Adipose tissue (tissue), 3 donors: ENCODE measurements around the gene BAIAP3. TPM values are rescaled to one million over a fixed set of nuclear protein-coding genes. Genes with fewer than 3 reads are reported as not detected.

Experiments used
- H3K27ac ChIP-seq: one replicate; pipeline ENCODE4 v1.5.1; 2013; ENCODE audit warnings: low read depth, low read length
- WGBS, 3 donors: extraction: QIAGEN DNeasy Blood & Tissue Kit; methylation state at CpG; one replicate each; pipeline ENCODE4 v1.1.7; 2013; 5-methylcytosine and 5-hydroxymethylcytosine counted together
- polyA plus RNA-seq, 3 donors: library from polyadenylated mRNA; stranded (reverse); fragments of 200-250 nt; gene quantifications; one replicate each; pipeline ENCODE4 v1.2.3, GENCODE V29; 2013
- donor health status: healthy with polysubstance abuse.
- donor health status: Bipolar disorder and iron deficiency.
- donor health status: healthy.

Gene BAIAP3
- polyA plus RNA-seq, 3 donors: 2.7 to 11.4 (median 6.2) TPM

DNA sequence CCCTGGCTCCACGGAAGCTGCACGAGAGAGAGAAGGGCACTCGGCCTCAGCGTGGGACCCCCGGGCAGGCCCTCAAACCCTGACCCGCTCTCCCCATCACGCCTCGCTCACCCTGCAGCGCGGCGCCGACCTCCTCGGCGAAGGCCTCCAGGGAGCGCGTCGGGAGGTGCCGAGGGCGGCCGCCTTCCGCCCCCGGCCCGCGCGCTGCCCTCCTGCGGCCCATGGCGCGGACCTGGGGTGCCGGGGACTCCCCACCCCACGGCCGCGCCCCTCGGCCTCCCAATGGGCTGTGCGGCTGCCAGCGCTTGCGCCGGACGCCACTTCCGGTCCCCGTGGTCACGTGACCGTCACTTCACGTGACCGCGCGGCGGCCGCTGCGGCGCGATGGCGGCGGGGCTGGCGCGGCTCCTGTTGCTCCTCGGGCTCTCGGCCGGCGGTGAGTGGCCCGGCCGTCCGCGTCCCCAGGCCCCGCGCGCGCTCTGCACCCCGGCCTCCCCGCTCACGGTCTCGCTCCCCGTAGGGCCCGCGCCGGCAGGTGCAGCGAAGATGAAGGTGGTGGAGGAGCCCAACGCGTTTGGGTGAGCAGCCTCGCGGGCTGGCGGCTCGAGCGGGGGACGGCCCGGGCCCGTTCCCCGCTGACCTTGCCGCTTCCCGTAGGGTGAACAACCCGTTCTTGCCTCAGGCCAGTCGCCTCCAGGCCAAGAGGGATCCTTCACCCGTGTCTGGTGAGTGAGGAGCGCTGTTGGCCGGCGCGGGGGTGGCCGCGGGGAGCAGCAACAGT lies 18.3 kb downstream of the BAIAP3 start, which contains the start of the genes GNPTG and TSR3:
Gene GNPTG (plus strand): TSS at position 350 of the 781 bp plus-strand sequence. CDS start 35 bp downstream, at position 385.
Gene TSR3 (minus strand): TSS at position 297 of the 781 bp plus-strand sequence. CDS start 74 bp downstream, at position 223.
- no peak within 1 kb of the TSS for H3K27ac ChIP-seq
- 0 to 1% (median 0%) methylated on average over 61 to 98 of the region's 98 CpGs for WGBS, 3 donors

DNA sequence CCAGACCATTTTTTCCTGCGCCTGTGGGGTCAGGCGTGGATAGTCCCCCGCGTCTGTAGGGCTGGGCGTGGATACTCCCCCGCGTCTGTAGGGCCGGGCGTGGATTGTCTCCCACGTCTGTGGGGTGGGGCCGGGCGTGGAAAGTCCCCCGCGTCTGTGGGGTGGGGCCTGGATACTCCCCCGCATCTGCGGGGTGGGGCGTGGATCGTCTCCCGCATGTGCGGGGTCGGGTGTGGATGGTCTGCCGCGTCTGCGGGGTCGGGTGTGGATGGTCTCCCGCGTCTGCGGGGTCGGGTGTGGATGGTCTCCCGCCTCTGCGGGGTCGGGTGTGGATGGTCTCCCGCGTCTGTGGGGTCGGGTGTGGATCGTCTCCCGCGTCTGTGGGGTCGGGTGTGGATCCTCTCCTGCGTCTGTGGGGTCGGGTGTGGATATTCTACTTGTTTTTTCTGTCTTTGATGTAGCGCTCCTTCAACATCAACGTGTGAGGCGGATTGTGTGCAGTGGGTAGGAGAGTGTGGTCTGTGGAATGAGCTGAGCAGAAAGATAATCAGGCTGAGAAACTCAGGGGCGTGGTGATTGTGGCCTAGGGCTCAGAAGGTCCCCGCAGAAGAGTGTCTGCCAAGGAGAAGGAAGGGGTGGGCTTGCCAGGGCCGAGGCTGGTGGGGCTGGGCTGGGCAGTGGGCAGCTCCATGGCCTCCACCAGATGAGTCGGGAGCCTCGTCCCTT lies 21.5 kb downstream of the BAIAP3 start:
- 87 to 90% (median 90%) methylated on average over 47 to 49 of the region's 49 CpGs for WGBS, 3 donors
- no peak overlapping the region for H3K27ac ChIP-seq

DNA sequence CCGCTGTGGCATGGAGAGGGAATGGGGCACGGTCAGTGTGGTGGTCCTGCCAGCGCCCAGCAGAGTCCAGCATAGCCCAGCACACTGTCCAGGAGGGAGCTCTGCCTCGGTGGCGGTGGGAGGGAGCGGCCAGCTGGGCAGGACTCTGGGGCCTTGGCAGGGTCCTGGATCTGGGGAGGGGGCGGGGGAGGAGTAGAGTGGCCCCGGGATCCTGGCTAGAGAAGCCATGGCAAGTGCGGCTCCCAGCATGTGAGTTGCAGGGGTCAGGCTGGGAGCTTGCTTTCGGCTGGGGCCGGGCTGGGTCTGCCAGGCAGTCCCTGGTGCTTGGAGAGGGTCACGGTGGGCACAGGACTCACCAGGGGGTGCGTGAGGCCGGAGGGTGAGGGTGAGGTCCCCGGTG lies 22.1 kb downstream of the BAIAP3 start:
- 79 to 84% (median 84%) methylated on average over 14 to 15 of the region's 15 CpGs for WGBS, 3 donors
- no peak overlapping the region for H3K27ac ChIP-seq

DNA sequence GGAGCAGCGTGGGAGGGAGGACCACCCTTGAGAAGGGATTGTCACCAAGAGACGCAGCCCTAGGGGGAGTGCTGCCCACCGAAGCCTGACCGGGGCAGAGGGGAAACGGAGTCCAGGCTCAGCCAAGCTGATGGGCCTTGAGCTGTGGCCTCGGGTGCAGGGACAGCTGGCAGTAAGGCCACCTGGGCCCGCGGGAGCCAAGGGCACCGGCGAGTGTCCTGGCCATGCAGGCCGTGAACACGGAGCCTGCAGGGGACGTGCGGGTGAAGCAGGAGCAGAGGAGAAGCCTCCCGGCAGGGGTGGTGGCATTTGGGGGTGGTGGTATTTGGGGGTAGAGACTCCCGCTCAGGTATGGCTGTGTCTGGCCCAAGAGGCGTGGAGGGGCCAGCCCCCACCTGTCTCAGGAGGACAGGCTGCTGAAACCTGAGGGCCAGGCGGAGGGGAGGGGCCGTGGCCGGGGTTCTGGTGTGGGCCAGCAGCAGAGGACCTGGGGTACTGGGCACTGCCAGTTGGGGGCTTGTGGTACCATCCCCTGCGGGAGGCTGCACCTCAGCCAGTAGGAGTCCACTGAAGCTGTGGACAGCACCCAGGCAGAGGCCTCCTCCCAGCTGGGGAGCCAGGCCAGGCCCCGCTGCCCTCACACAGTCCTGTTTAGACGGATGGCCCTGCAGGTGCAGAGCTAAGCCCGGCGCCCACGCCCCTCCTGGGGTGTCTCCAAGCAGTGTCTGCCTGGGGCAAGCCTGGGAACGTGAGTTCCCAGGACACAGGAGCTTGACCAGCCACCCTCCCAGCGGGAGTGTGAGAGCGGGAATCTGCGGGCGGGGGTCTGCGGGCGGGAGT lies 22.8 kb downstream of the BAIAP3 start:
- no peak overlapping the region for H3K27ac ChIP-seq
- 70 to 83% (median 81%) methylated on average over 28 to 33 of the region's 33 CpGs for WGBS, 3 donors

DNA sequence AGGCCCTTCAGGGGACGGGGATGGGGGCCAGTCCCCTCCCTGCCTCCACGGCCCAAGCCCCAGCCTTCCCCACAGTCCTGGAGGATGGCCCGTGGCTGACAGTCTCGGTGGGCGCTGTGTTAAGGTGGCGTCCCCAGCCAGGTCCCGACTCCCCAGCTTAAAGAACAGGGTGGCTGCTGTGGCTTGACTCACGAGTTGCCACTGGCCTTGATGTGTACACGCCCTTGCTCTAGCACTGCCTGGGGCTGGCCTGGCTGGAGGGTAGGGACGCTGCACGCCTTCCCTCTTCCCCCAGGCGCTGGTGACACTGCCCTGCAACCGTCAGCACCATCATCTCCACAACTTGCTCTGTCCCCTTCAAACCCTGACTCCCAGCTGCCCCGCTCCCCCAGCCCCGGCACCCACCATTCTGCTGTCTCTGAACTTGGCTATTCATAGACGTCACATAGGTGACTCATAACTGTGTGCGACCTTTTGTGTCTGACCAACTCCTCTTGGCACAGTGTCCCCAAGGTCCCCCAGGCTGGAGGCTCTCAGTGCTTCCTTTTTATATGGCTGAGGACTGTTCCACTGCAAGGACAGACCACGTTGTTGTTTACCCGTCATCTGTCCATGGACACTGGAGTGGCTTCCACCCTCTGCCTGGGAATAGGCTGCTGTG lies 24.6 kb downstream of the BAIAP3 start:
- 85 to 88% (median 88%) methylated on average over 19 of the region's 19 CpGs for WGBS, 3 donors
- H3K27ac ChIP-seq: no peak overlapping the region

DNA sequence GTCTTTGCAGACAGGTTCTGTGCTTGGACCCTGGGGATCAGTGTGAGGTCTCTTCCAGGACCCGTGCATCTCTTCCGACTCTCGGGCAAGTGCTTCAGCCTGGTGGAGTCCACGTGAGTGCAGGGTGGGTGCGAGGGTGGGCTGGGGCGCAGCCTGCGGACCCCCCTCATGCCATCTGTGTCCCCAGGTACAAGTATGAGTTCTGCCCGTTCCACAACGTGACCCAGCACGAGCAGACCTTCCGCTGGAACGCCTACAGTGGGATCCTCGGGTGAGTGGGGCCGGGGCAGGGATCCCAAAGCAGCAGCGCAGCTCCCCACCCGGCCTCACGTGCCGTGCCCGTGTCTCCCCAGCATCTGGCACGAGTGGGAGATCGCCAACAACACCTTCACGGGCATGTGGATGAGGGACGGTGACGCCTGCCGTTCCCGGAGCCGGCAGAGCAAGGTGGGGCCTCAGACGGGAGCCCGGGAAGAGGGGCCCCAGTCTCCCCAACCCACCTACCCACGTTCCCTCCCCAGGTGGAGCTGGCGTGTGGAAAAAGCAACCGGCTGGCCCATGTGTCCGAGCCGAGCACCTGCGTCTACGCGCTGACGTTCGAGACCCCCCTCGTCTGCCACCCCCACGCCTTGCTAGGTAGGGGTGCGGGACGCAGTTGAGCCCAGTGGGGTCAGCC lies 28.4 kb downstream of the BAIAP3 start:
- H3K27ac ChIP-seq: no peak overlapping the region
- 93 to 95% (median 94%) methylated on average over 41 to 43 of the region's 43 CpGs for WGBS, 3 donors

DNA sequence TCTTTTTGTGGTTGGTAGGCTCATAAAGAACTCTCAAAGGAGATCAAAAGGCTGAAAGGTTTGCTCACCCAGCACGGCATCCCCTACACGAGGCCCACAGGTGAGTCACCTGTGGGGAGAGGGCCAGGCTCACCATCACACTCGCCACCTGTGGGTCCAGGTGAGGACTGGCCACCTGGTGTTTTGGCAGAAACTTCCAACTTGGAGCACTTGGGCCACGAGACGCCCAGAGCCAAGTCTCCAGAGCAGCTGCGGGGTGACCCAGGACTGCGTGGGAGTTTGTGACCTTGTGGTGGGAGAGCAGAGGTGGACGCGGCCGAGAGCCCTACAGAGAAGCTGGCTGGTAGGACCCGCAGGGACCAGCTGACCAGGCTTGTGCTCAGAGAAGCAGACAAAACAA lies 29.4 kb downstream of the BAIAP3 start:
- H3K27ac ChIP-seq: no peak overlapping the region
- 50 to 89% (median 88%) methylated on average over 11 of the region's 11 CpGs for WGBS, 3 donors

DNA sequence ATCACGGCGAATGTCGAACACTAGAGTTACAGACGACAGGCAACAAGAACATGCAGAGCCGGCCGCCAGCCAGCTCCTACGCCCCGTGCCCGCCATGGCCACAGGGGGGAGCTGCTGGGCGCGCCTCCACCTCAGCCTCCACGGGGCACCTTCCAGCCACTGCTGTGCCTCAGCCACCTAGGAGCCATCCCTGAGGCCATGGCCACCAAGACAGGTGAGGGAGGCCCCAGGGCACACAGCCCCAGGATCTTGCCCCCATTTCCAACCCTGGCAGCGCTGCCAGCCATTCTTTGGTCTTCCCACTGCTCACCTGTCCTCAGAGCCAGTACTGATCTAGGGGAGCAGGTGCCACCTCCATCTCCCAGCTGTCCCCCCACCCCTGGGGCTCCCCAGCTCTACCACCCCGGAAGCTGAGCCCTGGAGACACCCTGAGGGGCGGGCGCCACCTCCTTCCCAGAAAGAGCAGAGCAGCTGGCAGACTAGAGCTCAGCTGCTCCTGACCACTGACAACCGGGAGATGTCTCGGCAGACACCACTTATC lies 30.1 kb downstream of the BAIAP3 start:
- WGBS, 3 donors: 44 to 53% (median 46%) methylated on average over 18 of the region's 18 CpGs
- no peak overlapping the region for H3K27ac ChIP-seq

DNA sequence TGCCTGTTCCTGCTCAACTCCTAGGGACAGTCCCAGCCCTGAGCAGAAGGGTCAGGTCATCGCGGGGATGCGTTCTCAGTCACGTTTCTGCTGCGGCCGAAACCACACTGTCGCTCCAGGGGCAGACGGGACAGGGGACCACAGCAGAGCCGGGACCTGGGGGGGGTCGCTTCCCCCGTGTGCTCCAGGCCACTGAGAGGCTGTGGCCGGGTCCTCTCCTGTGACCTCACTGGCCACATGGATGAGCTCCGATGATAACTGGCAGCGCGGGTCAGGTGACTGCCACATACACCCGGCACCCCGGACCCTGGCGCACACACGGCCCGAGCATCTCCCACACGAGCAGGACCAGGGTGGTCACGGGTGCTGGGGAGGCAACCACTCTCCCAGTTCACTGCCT lies 31.1 kb downstream of the BAIAP3 start:
- no peak overlapping the region for H3K27ac ChIP-seq
- 89 to 91% (median 90%) methylated on average over 21 to 22 of the region's 22 CpGs for WGBS, 3 donors

DNA sequence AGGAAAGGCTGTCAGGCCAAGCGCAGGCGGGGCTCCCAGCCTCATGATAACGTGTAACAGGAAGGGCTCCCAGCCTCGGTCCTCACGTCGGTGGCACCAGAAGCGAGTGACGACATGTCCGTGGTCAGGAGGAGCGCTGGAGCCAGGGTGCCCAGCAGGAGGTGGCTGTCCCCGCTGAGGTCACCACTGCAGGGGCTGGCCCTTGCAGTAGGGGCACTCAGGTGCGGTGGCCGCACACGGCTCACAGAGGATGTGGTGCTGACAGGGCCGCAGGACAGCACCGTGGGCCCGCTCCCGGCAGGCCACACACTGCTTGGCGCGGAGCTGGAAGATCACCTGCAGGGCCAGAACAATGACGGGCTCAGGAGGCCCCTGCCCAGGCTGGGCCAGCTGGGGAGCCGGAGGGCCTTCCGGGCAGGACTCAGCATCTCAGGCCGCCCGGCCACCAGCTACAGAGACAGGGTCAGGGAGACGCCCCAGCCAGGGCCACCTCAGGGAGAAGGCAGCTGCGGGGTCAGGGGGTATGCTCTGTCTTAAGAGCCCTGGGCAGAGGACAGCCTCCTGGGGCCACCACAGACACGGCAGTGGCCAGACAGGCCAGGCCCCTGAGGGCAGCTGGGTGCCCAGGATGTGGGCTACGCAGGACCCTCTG lies 32.7 kb downstream of the BAIAP3 start:
- 81 to 94% (median 88%) methylated on average over 28 to 29 of the region's 29 CpGs for WGBS, 3 donors
- H3K27ac ChIP-seq: no peak overlapping the region

DNA sequence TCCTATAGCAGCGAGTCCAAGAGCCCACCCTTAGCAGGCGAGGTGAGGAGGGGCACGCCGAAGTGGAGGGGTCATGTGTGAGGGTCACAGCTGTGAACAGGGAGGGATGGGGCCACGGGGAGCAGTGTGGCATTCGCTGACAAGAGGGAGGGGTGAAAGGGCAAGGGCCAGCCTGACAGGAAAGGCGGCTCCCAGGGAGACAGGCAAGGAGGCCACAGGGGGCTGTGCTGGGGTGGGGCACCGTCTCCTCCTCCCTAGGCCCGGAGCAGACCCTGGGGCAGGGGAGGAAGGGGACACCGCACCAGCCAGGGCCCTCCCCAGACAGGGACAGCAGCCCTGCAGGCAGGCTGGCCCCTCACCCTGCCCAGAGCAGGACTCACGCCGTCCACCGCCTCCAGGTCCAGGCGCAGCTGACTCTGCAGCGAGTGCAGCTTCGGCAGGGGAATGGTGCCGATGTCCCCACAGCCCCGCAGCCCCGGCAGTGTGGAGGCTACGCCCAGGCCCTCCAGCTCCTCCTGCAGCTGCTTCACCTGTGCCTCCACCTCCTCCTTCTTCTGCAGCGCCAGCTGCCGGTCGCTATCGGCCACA lies 33.4 kb downstream of the BAIAP3 start:
- 87 to 90% (median 89%) methylated on average over 21 to 24 of the region's 24 CpGs for WGBS, 3 donors
- H3K27ac ChIP-seq: no peak overlapping the region

DNA sequence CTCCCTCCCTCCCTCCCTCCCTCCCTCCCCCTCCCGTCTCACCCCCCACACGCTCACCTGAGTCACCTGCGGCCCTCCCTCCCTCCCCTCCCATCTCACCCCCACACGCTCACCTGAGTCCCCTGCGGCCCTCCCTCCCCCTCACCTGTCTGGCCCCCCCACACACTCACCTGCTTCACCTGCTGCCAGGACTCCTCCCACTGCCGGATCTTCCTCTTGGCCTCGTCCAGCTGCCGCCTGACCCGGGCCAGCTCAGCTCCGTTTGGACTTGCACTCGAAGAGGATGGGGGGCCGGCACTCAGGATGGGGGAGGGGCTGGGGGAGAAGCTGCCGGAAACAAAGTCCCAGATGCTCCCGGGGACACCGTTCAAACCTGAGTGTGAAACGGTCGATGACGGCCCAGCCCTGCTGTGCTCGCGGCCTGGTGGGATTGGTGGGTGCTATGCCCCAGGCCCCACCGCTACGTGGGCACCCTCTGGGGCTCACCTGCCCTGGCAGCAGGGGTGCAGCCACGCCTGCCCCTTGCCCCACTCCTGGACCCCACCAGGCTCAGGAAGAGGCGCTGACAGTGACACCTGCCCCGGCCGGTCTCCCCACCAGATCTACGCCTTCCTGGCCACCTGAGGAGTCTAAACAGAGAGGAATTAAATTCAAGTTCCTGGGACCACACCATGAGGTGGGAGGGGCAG lies 34.2 kb downstream of the BAIAP3 start:
- H3K27ac ChIP-seq: no peak overlapping the region
- WGBS, 3 donors: 87 to 93% (median 87%) methylated on average over 15 to 27 of the region's 27 CpGs

DNA sequence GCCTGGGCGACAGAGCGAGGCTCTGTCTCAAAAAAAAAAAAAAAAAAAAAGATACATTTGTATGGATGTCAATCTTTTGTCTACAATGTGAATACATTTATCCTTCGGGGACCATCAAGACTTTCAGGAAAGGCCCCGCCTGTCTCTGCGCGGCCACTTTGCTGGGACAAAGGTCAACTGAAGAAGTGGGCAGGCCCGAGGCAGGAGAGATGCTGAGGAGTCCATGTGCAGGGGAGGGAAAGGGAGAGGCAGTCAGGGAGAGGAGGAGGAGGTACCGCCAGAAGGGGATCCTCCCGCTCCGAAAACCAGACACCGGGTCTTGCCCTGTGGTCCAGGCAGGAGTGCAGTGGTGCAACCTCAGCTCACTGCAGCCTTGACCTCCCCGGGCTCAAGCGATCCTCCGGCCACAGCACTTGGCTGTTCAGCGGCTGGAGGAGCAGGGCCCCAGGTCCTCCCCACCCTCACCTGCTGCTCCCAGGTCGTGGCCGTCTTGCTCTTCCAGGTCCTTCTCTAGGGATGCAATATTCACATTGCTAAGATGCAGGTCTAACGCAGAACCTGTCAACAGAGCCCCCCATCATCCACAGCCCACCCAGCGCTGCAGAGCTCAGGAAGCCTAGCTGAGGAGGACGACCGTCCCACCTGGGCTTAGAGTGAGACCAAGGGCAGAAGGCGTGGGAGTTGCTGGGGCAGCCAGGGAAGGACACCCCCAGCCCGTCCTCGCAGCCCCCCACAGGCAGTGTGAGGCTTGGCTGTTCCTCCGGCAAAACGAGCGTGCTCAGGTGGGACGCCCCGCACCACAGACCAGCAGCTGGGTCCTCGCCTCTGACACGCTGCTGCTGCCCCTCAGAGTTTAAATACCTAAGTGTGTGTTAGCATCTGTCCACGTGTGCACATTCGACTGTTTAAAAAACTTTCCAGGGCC lies 37.9 kb downstream of the BAIAP3 start:
- WGBS, 3 donors: 89 to 94% (median 90%) methylated on average over 31 to 33 of the region's 33 CpGs
- no peak overlapping the region for H3K27ac ChIP-seq

DNA sequence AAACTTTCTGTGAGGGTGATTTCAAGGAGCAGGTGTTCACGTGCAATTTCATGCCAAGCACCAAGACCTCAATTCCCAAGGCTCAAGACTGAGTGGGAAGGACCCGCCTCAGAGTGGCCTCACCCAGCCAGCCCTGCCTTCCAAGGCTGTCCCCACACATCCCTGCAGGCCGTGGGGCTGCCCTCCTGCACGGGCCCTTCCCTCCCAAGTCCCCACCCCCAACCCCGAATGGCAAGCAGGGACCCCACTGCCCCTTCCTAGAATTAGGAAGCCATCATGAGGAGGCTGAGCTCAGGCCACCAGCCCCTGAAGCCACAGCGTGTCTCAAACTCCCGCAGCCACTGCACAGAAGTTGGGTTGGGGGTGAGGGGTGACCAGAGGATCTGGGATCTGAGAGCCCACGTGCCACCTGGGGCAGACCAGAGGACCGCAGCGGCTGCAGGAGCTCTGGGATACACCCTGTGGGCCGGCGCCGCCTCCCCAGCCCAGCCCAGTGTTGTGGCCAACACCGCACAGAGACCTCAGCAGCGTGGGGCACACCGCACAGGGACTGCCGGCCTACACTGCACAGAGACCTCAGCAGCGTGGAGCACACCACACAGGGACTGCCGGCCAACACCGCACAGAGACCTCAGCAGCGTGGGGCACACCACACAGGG lies 39.0 kb downstream of the BAIAP3 start:
- no peak overlapping the region for H3K27ac ChIP-seq
- 87 to 95% (median 94%) methylated on average over 13 to 17 of the region's 21 CpGs for WGBS, 3 donors
